Measurements from ENCODE around the gene BHLHA9.

DNA sequence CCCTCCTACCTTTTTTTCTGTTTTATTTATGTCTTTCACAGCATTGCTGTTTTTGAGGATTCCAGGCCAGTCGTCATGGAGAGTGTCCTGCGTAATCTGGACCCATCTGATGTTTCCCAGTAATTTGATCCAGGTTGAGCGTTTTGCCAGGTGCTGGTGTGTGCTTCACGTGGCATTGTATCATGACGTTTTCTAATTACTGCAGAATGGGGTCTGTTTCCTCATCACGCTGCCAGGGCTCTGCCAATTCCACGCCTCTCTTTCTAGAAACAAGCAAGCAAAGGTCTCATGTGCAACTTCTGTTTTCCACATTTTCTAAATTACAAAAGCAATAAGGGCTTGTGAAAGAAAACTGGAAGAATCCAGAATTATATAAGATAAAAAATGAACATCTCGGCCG, 28.3 kb upstream of the BHLHA9 start:
- TF ChIP-seq, protein P1, sequence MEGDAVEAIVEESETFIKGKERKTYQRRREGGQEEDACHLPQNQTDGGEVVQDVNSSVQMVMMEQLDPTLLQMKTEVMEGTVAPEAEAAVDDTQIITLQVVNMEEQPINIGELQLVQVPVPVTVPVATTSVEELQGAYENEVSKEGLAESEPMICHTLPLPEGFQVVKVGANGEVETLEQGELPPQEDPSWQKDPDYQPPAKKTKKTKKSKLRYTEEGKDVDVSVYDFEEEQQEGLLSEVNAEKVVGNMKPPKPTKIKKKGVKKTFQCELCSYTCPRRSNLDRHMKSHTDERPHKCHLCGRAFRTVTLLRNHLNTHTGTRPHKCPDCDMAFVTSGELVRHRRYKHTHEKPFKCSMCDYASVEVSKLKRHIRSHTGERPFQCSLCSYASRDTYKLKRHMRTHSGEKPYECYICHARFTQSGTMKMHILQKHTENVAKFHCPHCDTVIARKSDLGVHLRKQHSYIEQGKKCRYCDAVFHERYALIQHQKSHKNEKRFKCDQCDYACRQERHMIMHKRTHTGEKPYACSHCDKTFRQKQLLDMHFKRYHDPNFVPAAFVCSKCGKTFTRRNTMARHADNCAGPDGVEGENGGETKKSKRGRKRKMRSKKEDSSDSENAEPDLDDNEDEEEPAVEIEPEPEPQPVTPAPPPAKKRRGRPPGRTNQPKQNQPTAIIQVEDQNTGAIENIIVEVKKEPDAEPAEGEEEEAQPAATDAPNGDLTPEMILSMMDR (IDR thresholded peaks at IDR 0.05) = no peak
- no peak for TF ChIP-seq POLR2A (IDR thresholded peaks at IDR 0.05)
